ENCODE data around the gene MCUB. TPM values are rescaled to one million over a fixed set of nuclear protein-coding genes. Genes with fewer than 3 reads are reported as not detected.

Gene MCUB
- total and polyA plus RNA-seq, 2 experiments from 2014 or later, result 6.2 to 9.9 TPM

- Histone ChIP-seq H3K4me3 (no peak overlapping the region), H3K9me2 (replicated peaks; ENCODE audit: insufficient read depth) (no peaks in the 10 kb centered on the region), H3K27me3 (no peaks in the 10 kb centered on the region), H3K4me2 (no peak overlapping the region), H3K4me1 (ENCODE audit: insufficient read depth) (no peaks in the 10 kb centered on the region), H3K36me3 (replicated peaks; ENCODE audit: insufficient read depth, low read depth) (no peaks in the 10 kb centered on the region), H2AFZ (no peak overlapping the region), H3K27ac (no peak overlapping the region), H3K79me2 (no peaks in the 10 kb centered on the region), H4K20me1 (ENCODE audit: insufficient read depth, poor library complexity, severe bottlenecking) (no peaks in the 10 kb centered on the region), H3K9me3 (ENCODE audit: low read depth) (no peaks in the 10 kb centered on the region)
- WGBS (ENCODE audit: low lambda C conversion rate, missing lambda C conversion rate), result 88% methylated on average over 5 of the region's 5 CpGs
- TF ChIP-seq EZH2phosphoT487 (IDR thresholded peaks at IDR 0.05; ENCODE audit: low read depth, severe bottlenecking, unreplicated experiment) (no peak), EZH2 (IDR thresholded peaks at IDR 0.05; ENCODE audit: borderline replicate concordance) (no peak), CTCF (IDR thresholded peaks at IDR 0.05; ENCODE audit: poor library complexity) (no peak)
- no peak for DNase-seq (ENCODE audit: low spot score)
Observed at GRCh38 chr4:109614466-109614865, 54.4 kb downstream of the MCUB start.

- no peaks in the 10 kb centered on the region for H3K79me2 ChIP-seq
- H3K4me3 ChIP-seq, result no peak overlapping the region
- DNase-seq (ENCODE audit: low spot score), result no peak
- H3K9me3 ChIP-seq (ENCODE audit: low read depth), result no peaks in the 10 kb centered on the region
- no peaks in the 10 kb centered on the region for H3K4me1 ChIP-seq (ENCODE audit: insufficient read depth)
- no peaks in the 10 kb centered on the region for H3K36me3 ChIP-seq (replicated peaks; ENCODE audit: insufficient read depth, low read depth)
- H4K20me1 ChIP-seq (ENCODE audit: insufficient read depth, poor library complexity, severe bottlenecking), result no peaks in the 10 kb centered on the region
- no peak overlapping the region for H3K4me2 ChIP-seq
- 94% methylated on average over 2 of the region's 2 CpGs for WGBS (ENCODE audit: low lambda C conversion rate, missing lambda C conversion rate)
- no peak for TF ChIP-seq EZH2phosphoT487 (IDR thresholded peaks at IDR 0.05; ENCODE audit: low read depth, severe bottlenecking, unreplicated experiment)
- H3K27ac ChIP-seq, result no peak overlapping the region
- H2AFZ ChIP-seq, result no peak overlapping the region
- H3K9me2 ChIP-seq (replicated peaks; ENCODE audit: insufficient read depth), result no peaks in the 10 kb centered on the region
- no peaks in the 10 kb centered on the region for H3K27me3 ChIP-seq
Observed at GRCh38 chr4:109615742-109616141, 55.7 kb downstream of the MCUB start.

GRCh38 chr4:109616243-109616642 is 56.2 kb downstream of the MCUB start:
- Histone ChIP-seq H3K4me1 (ENCODE audit: insufficient read depth) (no peaks in the 10 kb centered on the region), H3K9me3 (ENCODE audit: low read depth) (no peaks in the 10 kb centered on the region), H2AFZ (no peak overlapping the region), H4K20me1 (ENCODE audit: insufficient read depth, poor library complexity, severe bottlenecking) (no peaks in the 10 kb centered on the region), H3K4me3 (no peak overlapping the region), H3K27me3 (no peaks in the 10 kb centered on the region), H3K27ac (no peak overlapping the region), H3K9me2 (replicated peaks; ENCODE audit: insufficient read depth) (no peaks in the 10 kb centered on the region), H3K36me3 (replicated peaks; ENCODE audit: insufficient read depth, low read depth) (no peaks in the 10 kb centered on the region), H3K79me2 (no peaks in the 10 kb centered on the region), H3K4me2 (no peak overlapping the region)
- DNase-seq (ENCODE audit: low spot score), result no peak
- no peak for TF ChIP-seq EZH2 (IDR thresholded peaks at IDR 0.05; ENCODE audit: borderline replicate concordance)
- TF ChIP-seq CTCF (IDR thresholded peaks at IDR 0.05; ENCODE audit: poor library complexity), result no peak
- no peak for TF ChIP-seq EZH2phosphoT487 (IDR thresholded peaks at IDR 0.05; ENCODE audit: low read depth, severe bottlenecking, unreplicated experiment)
- WGBS (ENCODE audit: low lambda C conversion rate, missing lambda C conversion rate), result 89% methylated on average over 1 of the region's 1 CpG

DNA sequence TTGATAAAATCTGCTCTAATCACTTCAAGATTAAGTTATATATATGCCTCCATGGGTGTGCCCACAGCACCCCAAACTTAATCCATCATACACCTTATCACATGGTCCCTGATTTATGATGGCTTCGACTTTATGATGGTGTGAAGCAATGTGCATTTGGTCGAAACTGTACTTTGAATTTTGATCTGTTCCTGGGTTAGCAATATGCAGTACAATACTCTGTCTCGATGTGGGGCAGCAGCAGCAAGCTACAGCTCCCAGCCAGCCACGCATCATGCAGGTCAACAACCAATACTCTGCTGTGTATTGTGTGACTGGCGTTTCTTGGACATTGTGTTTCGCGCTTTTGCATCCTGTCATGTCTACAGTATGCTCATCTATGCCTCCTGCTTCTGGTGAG is 62.6 kb downstream of the MCUB start:
- Histone ChIP-seq H3K4me2 (no peak overlapping the region), H3K79me2 (no peaks in the 10 kb centered on the region), H3K9me2 (replicated peaks; ENCODE audit: insufficient read depth) (no peaks in the 10 kb centered on the region), H3K36me3 (replicated peaks; ENCODE audit: insufficient read depth, low read depth) (no peaks in the 10 kb centered on the region), H3K27me3 (no peaks in the 10 kb centered on the region), H3K4me3 (no peak overlapping the region), H3K9me3 (ENCODE audit: low read depth) (no peaks in the 10 kb centered on the region), H3K27ac (no peak overlapping the region), H3K4me1 (ENCODE audit: insufficient read depth) (no peaks in the 10 kb centered on the region), H2AFZ (no peak overlapping the region), H4K20me1 (ENCODE audit: insufficient read depth, poor library complexity, severe bottlenecking) (no peaks in the 10 kb centered on the region)
- TF ChIP-seq EZH2phosphoT487 (IDR thresholded peaks at IDR 0.05; ENCODE audit: low read depth, severe bottlenecking, unreplicated experiment), result no peak
- TF ChIP-seq EZH2 (IDR thresholded peaks at IDR 0.05; ENCODE audit: borderline replicate concordance), result no peak
- no peak for TF ChIP-seq CTCF (IDR thresholded peaks at IDR 0.05; ENCODE audit: poor library complexity)
- WGBS (ENCODE audit: low lambda C conversion rate, missing lambda C conversion rate), result 93% methylated on average over 7 of the region's 7 CpGs
- DNase-seq (ENCODE audit: low spot score), result no peak
